Activated naive CD4-positive, alpha-beta T cell treated with anti-CD3 and anti-CD28 coated beads for 36 hours (primary cell): ENCODE results near the gene TAS1R2. TPM values are rescaled to one million over a fixed set of nuclear protein-coding genes. Genes with fewer than 3 reads are reported as not detected.
"Not testable (repeated sequence)": the region's sequence is repeated elsewhere in the genome, so short reads cannot be mapped to it uniquely, and the experiment has no call there.

Experiments used
- CTCF ChIA-PET: fragments of 350-600 bp; sonication (Branson Sonifier 250); formaldehyde crosslinking; loops from one replicate; lab custom pipeline; 2021; ENCODE audit warnings: antibody characterized with exemption; lab: Charles Lee
- DNase-seq: peaks from one replicate; pipeline ENCODE4 v3.0.0-alpha.2; 2020
- H3K27ac Mint-ChIP-seq: one replicate; pipeline ENCODE4 v1.8.0; 2021; ENCODE audit warnings: mild to moderate bottlenecking, mixed read lengths
- H3K27me3 Mint-ChIP-seq: one replicate; pipeline ENCODE4 v1.8.0; 2021; ENCODE audit warnings: low read depth, mixed read lengths
- H3K36me3 Mint-ChIP-seq: one replicate; pipeline ENCODE4 v1.8.0; 2021; ENCODE audit warnings: low read depth, mixed read lengths
- H3K4me1 Mint-ChIP-seq: one replicate; pipeline ENCODE4 v1.8.0; 2021; ENCODE audit warnings: low read depth, mixed read lengths
- H3K4me3 Mint-ChIP-seq: one replicate; pipeline ENCODE4 v1.8.0; 2021; ENCODE audit warnings: mild to moderate bottlenecking, moderate library complexity, mixed read lengths
- H3K9me3 Mint-ChIP-seq: one replicate; pipeline ENCODE4 v1.8.0; 2021; ENCODE audit warnings: mixed read lengths
- intact Hi-C: fragments of 100-400 bp; cut with micrococcal nuclease; formaldehyde crosslinking; loops from one replicate; pipeline ENCODE4 v1.15.1; 2023
- total RNA-seq, 2 experiments: library from RNA; stranded (reverse); gene quantifications; one replicate each; pipeline ENCODE4 v1.2.3, GENCODE V29; 2021

TAS1R2 gene
- total RNA-seq, 2 experiments from 2014 or later, result not detected

- Mint-ChIP-seq H3K27ac (no peak overlapping the region), H3K4me1 (no peaks in the 10 kb centered on the region), H3K27me3 (peaks cover 3% of the 10 kb centered on the region), H3K9me3 (no peaks in the 10 kb centered on the region), H3K36me3 (no peaks in the 10 kb centered on the region), H3K4me3 (no peak overlapping the region)
- no peak for DNase-seq
- CTCF ChIA-PET, result interaction anchor here (1.7 kb wide), 1 partner anchor 14 kb away, joined by 4 read pairs; no protein-coding TSS in a partner anchor
- intact Hi-C loops, result no loop called here
Observed at GRCh38 chr1:18861082-18861481, 1.6 kb upstream of the TAS1R2 start.

GRCh38 chr1:18858070-18858688, 1.3 kb downstream of the TAS1R2 start:
- Mint-ChIP-seq H3K4me3 (no peak overlapping the region), H3K27me3 (peaks cover 5% of the 10 kb centered on the region), H3K9me3 (no peaks in the 10 kb centered on the region), H3K36me3 (no peaks in the 10 kb centered on the region), H3K4me1 (no peaks in the 10 kb centered on the region), H3K27ac (no peak overlapping the region)
- intact Hi-C loops, result no loop called here
- DNase-seq, result no peak
- CTCF ChIA-PET, result no interaction called here

- Mint-ChIP-seq H3K9me3 (no peaks in the 10 kb centered on the region), H3K36me3 (no peaks in the 10 kb centered on the region), H3K27me3 (peaks cover 5% of the 10 kb centered on the region), H3K27ac (no peak overlapping the region), H3K4me3 (no peak overlapping the region), H3K4me1 (no peaks in the 10 kb centered on the region)
- CTCF ChIA-PET, result no interaction called here
- DNase-seq, result no peak
- intact Hi-C loops, result no loop called here
Observed at GRCh38 chr1:18856435-18856834, 3.0 kb downstream of the TAS1R2 start.

GRCh38 chr1:18855573-18855972, 3.9 kb downstream of the TAS1R2 start:
- intact Hi-C loops, result no loop called here
- no peaks in the 10 kb centered on the region for H3K36me3 Mint-ChIP-seq
- H3K4me3 Mint-ChIP-seq, result no peak overlapping the region
- no peaks in the 10 kb centered on the region for H3K4me1 Mint-ChIP-seq
- no peaks in the 10 kb centered on the region for H3K9me3 Mint-ChIP-seq
- H3K27me3 Mint-ChIP-seq, result peaks cover 5% of the 10 kb centered on the region
- DNase-seq, result no peak
- no peak overlapping the region for H3K27ac Mint-ChIP-seq
- CTCF ChIA-PET, result no interaction called here

- H3K9me3 Mint-ChIP-seq, result no peaks in the 10 kb centered on the region
- H3K4me3 Mint-ChIP-seq, result no peak overlapping the region
- intact Hi-C loops, result no loop called here
- H3K36me3 Mint-ChIP-seq, result no peaks in the 10 kb centered on the region
- CTCF ChIA-PET, result no interaction called here
- H3K4me1 Mint-ChIP-seq, result no peaks in the 10 kb centered on the region
- H3K27me3 Mint-ChIP-seq, result peaks cover 5% of the 10 kb centered on the region
- H3K27ac Mint-ChIP-seq, result no peak overlapping the region
- no peak for DNase-seq
Observed at GRCh38 chr1:18854331-18855025, 5.0 kb downstream of the TAS1R2 start.

GRCh38 chr1:18852501-18852900, 7.0 kb downstream of the TAS1R2 start:
- no peak for DNase-seq
- Mint-ChIP-seq H3K36me3 (no peaks in the 10 kb centered on the region), H3K4me3 (no peak overlapping the region), H3K27ac (no peak overlapping the region), H3K27me3 (peaks cover 5% of the 10 kb centered on the region), H3K4me1 (no peaks in the 10 kb centered on the region), H3K9me3 (no peaks in the 10 kb centered on the region)
- CTCF ChIA-PET, result no interaction called here
- intact Hi-C loops, result no loop called here

- no peak overlapping the region for H3K4me3 Mint-ChIP-seq
- no peaks in the 10 kb centered on the region for H3K36me3 Mint-ChIP-seq
- intact Hi-C loops, result no loop called here
- H3K27ac Mint-ChIP-seq, result no peak overlapping the region
- H3K27me3 Mint-ChIP-seq, result peaks cover 4% of the 10 kb centered on the region
- DNase-seq, result no peak
- CTCF ChIA-PET, result interaction anchor here (0.7 kb wide), 1 partner anchor 29 kb away, joined by 4 read pairs; no protein-coding TSS in a partner anchor
- H3K4me1 Mint-ChIP-seq, result no peaks in the 10 kb centered on the region
- no peaks in the 10 kb centered on the region for H3K9me3 Mint-ChIP-seq
Observed at GRCh38 chr1:18849261-18849711, 10.2 kb downstream of the TAS1R2 start.

GRCh38 chr1:18847723-18848122, 11.7 kb downstream of the TAS1R2 start:
- not testable (repeated sequence) for H3K4me3 Mint-ChIP-seq, H3K9me3 Mint-ChIP-seq

GRCh38 chr1:18840145-18840544, 19.3 kb downstream of the TAS1R2 start:
- CTCF ChIA-PET, result no interaction called here
- intact Hi-C loops, result no loop called here
- H3K27ac Mint-ChIP-seq, result no peak overlapping the region

More at GRCh38 chr1:18847723-18848122, 11.7 kb downstream of the TAS1R2 start:
- H3K27me3 Mint-ChIP-seq, DNase-seq, CTCF ChIA-PET, H3K36me3 Mint-ChIP-seq, H3K4me1 Mint-ChIP-seq, H3K27ac Mint-ChIP-seq, intact Hi-C loops: not testable (repeated sequence)

GRCh38 chr1:18836654-18837053, 22.8 kb downstream of the TAS1R2 start:
- H3K4me1 Mint-ChIP-seq, result no peaks in the 10 kb centered on the region
- CTCF ChIA-PET, result interaction anchor here (1.6 kb wide), 1 partner anchor 12 kb away, joined by 3 read pairs; no protein-coding TSS in a partner anchor
- H3K9me3 Mint-ChIP-seq, result no peaks in the 10 kb centered on the region
- intact Hi-C loops, result no loop called here
- H3K27ac Mint-ChIP-seq, result no peak overlapping the region
- peaks cover 17% of the 10 kb centered on the region for H3K27me3 Mint-ChIP-seq
- DNase-seq, result no peak
- no peaks in the 10 kb centered on the region for H3K36me3 Mint-ChIP-seq
- no peak overlapping the region for H3K4me3 Mint-ChIP-seq

More at GRCh38 chr1:18840145-18840544, 19.3 kb downstream of the TAS1R2 start:
- Mint-ChIP-seq H3K4me1 (no peaks in the 10 kb centered on the region), H3K9me3 (peaks cover 2% of the 10 kb centered on the region), H3K36me3 (no peaks in the 10 kb centered on the region), H3K4me3 (no peak overlapping the region), H3K27me3 (peaks cover 14% of the 10 kb centered on the region)
- DNase-seq, result no peak

GRCh38 chr1:18832319-18832718, 27.1 kb downstream of the TAS1R2 start:
- intact Hi-C loops, H3K4me3 Mint-ChIP-seq, H3K27ac Mint-ChIP-seq, DNase-seq, CTCF ChIA-PET, H3K9me3 Mint-ChIP-seq, H3K4me1 Mint-ChIP-seq, H3K36me3 Mint-ChIP-seq: not testable (repeated sequence)
- H3K27me3 Mint-ChIP-seq, result peaks cover 18% of the 10 kb centered on the region

- no peaks in the 10 kb centered on the region for H3K4me1 Mint-ChIP-seq
- H3K9me3 Mint-ChIP-seq, result peaks cover 3% of the 10 kb centered on the region
- peaks cover 12% of the 10 kb centered on the region for H3K27me3 Mint-ChIP-seq
- no peaks in the 10 kb centered on the region for H3K36me3 Mint-ChIP-seq
- CTCF ChIA-PET, result interaction anchor here (1.3 kb wide), 1 partner anchor 234 kb away, joined by 3 read pairs; no protein-coding TSS in a partner anchor
- no peak for DNase-seq
- no peak overlapping the region for H3K4me3 Mint-ChIP-seq
- no peak overlapping the region for H3K27ac Mint-ChIP-seq
- intact Hi-C loops, result no loop called here
Observed at GRCh38 chr1:18831656-18832055, 27.8 kb downstream of the TAS1R2 start.

- intact Hi-C loops, result no loop called here
- peaks cover 3% of the 10 kb centered on the region for H3K9me3 Mint-ChIP-seq
- peaks cover 14% of the 10 kb centered on the region for H3K27me3 Mint-ChIP-seq
- no peak overlapping the region for H3K27ac Mint-ChIP-seq
- H3K4me1 Mint-ChIP-seq, result no peaks in the 10 kb centered on the region
- DNase-seq, result no peak
- CTCF ChIA-PET, result interaction anchor here (1.3 kb wide), 1 partner anchor 233 kb away, joined by 3 read pairs; no protein-coding TSS in a partner anchor
- no peak overlapping the region for H3K4me3 Mint-ChIP-seq
- H3K36me3 Mint-ChIP-seq, result no peaks in the 10 kb centered on the region
Observed at GRCh38 chr1:18830596-18830995, 28.9 kb downstream of the TAS1R2 start.
